Smooth muscle cell (in vitro differentiated cells): ENCODE measurements around the gene FOXP1. TPM values are rescaled to one million over a fixed set of nuclear protein-coding genes. Genes with fewer than 3 reads are reported as not detected.

Experiments used
- DNase-seq: peaks from one replicate; lab custom pipeline; 2025; ENCODE audit not compliant: unreplicated experiment; lab: John Stamatoyannopoulos, UW
- H2AFZ ChIP-seq: fragments of 200-600 bp; sonication (generic); 2 replicates; pipeline ENCODE4 v1.6.0; 2016; ENCODE audit warnings: antibody characterized with exemption, low read depth, mild to moderate bottlenecking
- H3F3A ChIP-seq: fragments of 200-600 bp; sonication (generic); 2 replicates; pipeline ENCODE4 v1.6.0; 2017; ENCODE audit warnings: antibody characterized with exemption, low read depth
- H3K27ac ChIP-seq: fragments of 200-600 bp; sonication (generic); 2 replicates; pipeline ENCODE4 v1.5.1; 2016; ENCODE audit warnings: low read depth, mild to moderate bottlenecking
- H3K27me3 ChIP-seq: fragments of 200-600 bp; sonication (generic); 2 replicates; pipeline ENCODE4 v1.6.1; 2016; ENCODE audit warnings: low read depth, mild to moderate bottlenecking
- H3K36me3 ChIP-seq: fragments of 200-600 bp; sonication (generic); 2 replicates; pipeline ENCODE4 v1.5.1; 2016; ENCODE audit warnings: low read depth
- H3K4me1 ChIP-seq: fragments of 200-600 bp; sonication (generic); 2 replicates; pipeline ENCODE4 v1.5.1; 2016; ENCODE audit warnings: low read depth
- H3K4me2 ChIP-seq: fragments of 200-600 bp; sonication (generic); 2 replicates; pipeline ENCODE4 v1.6.0; 2016; ENCODE audit warnings: mild to moderate bottlenecking
- H3K4me3 ChIP-seq: fragments of 200-600 bp; sonication (generic); 2 replicates; pipeline ENCODE4 v1.5.1; 2016; ENCODE audit warnings: mild to moderate bottlenecking
- H3K79me2 ChIP-seq: fragments of 200-600 bp; sonication (generic); 2 replicates; pipeline ENCODE4 v1.6.0; 2016; ENCODE audit warnings: low read depth, mild to moderate bottlenecking
- H3K9ac ChIP-seq: fragments of 200-600 bp; sonication (generic); 2 replicates; pipeline ENCODE4 v1.6.0; 2016; ENCODE audit warnings: low read depth
- H3K9me3 ChIP-seq: fragments of 200-600 bp; sonication (generic); replicated peaks from 2 replicates; pipeline ENCODE4 v1.5.1; 2016; ENCODE audit warnings: low read depth
- H4K20me1 ChIP-seq: fragments of 200-600 bp; sonication (generic); 2 replicates; pipeline ENCODE4 v1.6.0; 2016; ENCODE audit warnings: low read depth
- WGBS: methylation state at CpG from one replicate; pipeline ENCODE4 v1.1.7; 2016; ENCODE audit warnings: low lambda C conversion rate; 5-methylcytosine and 5-hydroxymethylcytosine counted together
- polyA plus RNA-seq: library from polyadenylated mRNA; unstranded; fragments of >200 nt; fragmentation: Nextera tagmentation; extraction: Ambion mirVana; gene quantifications from 2 replicates; pipeline ENCODE4 v1.2.1, GENCODE V29; 2016
- total RNA-seq: library from RNA; depleted of rRNA; stranded (reverse); fragments of >200 nt; gene quantifications from 2 replicates; pipeline ENCODE4 v1.2.3, GENCODE V29; 2014
- TF ChIP-seq, protein P1 (sequence below): fragments of 200-600 bp; sonication (generic); IDR thresholded peaks from 2 replicates; pipeline ENCODE4 v1.5.1; 2017; ENCODE audit warnings: borderline replicate concordance, mild to moderate bottlenecking, antibody characterized with exemption; ENCODE audit not compliant: insufficient read depth, poor library complexity, severe bottlenecking

FOXP1 gene
- total and polyA plus RNA-seq, 2 experiments from 2014 or later, result 40.9 to 68.0 TPM

DNA sequence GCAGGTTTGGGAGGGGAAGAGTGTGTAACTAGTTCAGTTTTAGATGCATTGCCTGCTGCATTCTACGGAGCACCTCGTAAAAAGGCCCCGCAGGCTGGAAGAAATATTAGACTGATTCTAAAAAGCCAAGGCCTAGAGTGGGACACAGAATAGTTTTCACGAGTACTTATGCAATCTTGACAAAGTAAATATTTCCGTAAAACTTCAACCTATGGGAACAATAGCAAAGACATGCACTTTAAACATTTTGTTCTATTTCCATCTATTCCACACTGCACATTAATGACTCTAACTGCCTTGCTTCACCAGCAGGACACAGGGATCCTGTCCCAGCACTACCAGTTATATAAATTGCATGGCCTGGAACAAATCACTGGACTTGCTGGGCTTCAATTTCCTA is 260.0 kb downstream of the FOXP1 start:
- Histone ChIP-seq H3K4me1 (peaks cover under 1% of the 10 kb centered on the region), H3K4me2 (no peak overlapping the region), H3K9ac (no peak overlapping the region), H2AFZ (no peak overlapping the region), H4K20me1 (no peaks in the 10 kb centered on the region), H3K27me3 (no peaks in the 10 kb centered on the region), H3K36me3 (no peaks in the 10 kb centered on the region), H3K79me2 (no peaks in the 10 kb centered on the region), H3K4me3 (no peak overlapping the region), H3F3A (no peaks in the 10 kb centered on the region), H3K27ac (no peak overlapping the region), H3K9me3 (no peaks in the 10 kb centered on the region)
- DNase-seq, result no peak
- WGBS, result 64% methylated on average over 5 of the region's 5 CpGs
- TF ChIP-seq, protein P1, sequence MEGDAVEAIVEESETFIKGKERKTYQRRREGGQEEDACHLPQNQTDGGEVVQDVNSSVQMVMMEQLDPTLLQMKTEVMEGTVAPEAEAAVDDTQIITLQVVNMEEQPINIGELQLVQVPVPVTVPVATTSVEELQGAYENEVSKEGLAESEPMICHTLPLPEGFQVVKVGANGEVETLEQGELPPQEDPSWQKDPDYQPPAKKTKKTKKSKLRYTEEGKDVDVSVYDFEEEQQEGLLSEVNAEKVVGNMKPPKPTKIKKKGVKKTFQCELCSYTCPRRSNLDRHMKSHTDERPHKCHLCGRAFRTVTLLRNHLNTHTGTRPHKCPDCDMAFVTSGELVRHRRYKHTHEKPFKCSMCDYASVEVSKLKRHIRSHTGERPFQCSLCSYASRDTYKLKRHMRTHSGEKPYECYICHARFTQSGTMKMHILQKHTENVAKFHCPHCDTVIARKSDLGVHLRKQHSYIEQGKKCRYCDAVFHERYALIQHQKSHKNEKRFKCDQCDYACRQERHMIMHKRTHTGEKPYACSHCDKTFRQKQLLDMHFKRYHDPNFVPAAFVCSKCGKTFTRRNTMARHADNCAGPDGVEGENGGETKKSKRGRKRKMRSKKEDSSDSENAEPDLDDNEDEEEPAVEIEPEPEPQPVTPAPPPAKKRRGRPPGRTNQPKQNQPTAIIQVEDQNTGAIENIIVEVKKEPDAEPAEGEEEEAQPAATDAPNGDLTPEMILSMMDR, result no peak

DNA sequence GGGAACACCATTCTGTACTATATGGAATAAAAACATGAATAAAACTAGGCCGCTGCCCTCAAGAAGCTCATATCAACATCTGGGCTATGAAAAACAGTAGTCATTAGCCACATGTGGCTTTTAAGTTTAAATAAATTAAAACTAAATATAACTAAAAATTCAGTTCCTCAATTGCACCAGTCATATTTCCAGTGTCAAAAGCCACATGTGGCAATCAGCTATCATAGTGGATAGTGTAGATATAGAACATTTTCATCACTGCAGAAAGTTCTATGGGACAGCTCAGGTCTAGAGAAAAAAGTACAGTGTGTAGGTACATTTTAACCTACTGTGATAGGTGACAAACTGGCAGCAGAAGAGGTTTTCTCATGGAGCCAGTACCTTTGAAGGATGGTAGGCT is 261.4 kb downstream of the FOXP1 start:
- Histone ChIP-seq H3K4me1 (peaks cover 11% of the 10 kb centered on the region), H3K27ac (no peak overlapping the region), H3K36me3 (no peaks in the 10 kb centered on the region), H3K9ac (no peak overlapping the region), H3K4me3 (no peak overlapping the region), H4K20me1 (no peaks in the 10 kb centered on the region), H2AFZ (no peak overlapping the region), H3K79me2 (no peaks in the 10 kb centered on the region), H3F3A (no peaks in the 10 kb centered on the region), H3K4me2 (no peak overlapping the region), H3K9me3 (no peaks in the 10 kb centered on the region), H3K27me3 (no peaks in the 10 kb centered on the region)
- 100% methylated on average over 1 of the region's 1 CpG for WGBS
- TF ChIP-seq, protein P1, result no peak
- DNase-seq, result no peak

DNA sequence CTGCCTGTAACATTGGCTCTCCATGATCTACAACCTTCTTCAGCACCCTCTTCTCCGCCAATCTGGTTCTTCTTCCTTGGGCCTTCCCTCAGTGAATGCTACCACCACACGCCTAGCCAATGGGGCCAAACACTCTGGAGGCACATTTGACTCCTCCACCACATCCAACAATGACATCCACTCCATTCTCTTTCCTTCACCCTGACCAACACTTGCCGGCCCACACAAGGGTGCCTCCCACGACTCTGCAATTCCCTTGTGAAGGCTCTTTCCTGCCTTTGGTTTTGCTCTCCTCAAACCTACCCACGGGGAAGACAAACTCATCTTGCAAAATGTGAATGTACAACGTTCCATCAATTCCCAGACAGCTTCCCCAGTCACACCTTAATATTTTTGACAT is 263.8 kb downstream of the FOXP1 start:
- no peaks in the 10 kb centered on the region for H3K36me3 ChIP-seq
- no peak overlapping the region for H3K9ac ChIP-seq
- no peaks in the 10 kb centered on the region for H3K27me3 ChIP-seq
- H3F3A ChIP-seq, result no peaks in the 10 kb centered on the region
- no peak overlapping the region for H3K4me3 ChIP-seq
- TF ChIP-seq, protein P1, result no peak
- no peaks in the 10 kb centered on the region for H4K20me1 ChIP-seq
- peak overlapping the region; percentile 12 for H3K4me2 ChIP-seq
- no peak overlapping the region for H2AFZ ChIP-seq
- H3K4me1 ChIP-seq, result peaks cover 11% of the 10 kb centered on the region
- H3K9me3 ChIP-seq, result no peaks in the 10 kb centered on the region
- H3K79me2 ChIP-seq, result no peaks in the 10 kb centered on the region
- 96% methylated on average over 6 of the region's 6 CpGs for WGBS
- DNase-seq, result no peak
- no peak overlapping the region for H3K27ac ChIP-seq

DNA sequence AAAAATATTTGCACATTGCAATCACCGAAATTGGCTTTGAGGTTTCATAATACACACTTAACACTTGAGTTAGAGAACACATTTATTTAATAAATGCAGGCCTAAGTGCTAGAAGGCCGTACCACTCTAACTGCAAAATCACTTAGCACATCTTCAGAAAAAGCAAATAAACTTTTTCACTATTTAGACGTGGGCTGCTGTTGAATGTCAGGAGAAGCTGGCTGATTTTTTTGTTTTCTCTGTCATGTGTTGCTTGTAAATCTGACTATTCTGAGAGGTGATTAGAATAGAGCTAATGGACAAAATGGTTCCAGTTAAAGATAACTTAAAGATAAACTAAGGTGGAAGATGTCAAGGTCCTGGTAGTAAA is 265.1 kb downstream of the FOXP1 start:
- no peak overlapping the region for H3K9ac ChIP-seq

More for the DNA sequence above, 265.1 kb downstream of the FOXP1 start:
- Histone ChIP-seq H3K79me2 (no peaks in the 10 kb centered on the region), H4K20me1 (no peaks in the 10 kb centered on the region), H3K9me3 (no peaks in the 10 kb centered on the region), H2AFZ (no peak overlapping the region), H3K36me3 (no peaks in the 10 kb centered on the region), H3K4me2 (peak overlapping the region; percentile 74), H3K27me3 (no peaks in the 10 kb centered on the region), H3K4me3 (peak overlapping the region; percentile 11), H3K27ac (peak overlapping the region; percentile 46), H3F3A (no peaks in the 10 kb centered on the region), H3K4me1 (peaks cover 11% of the 10 kb centered on the region)
- TF ChIP-seq, protein P1, result no peak
- WGBS, result 32% methylated on average over 3 of the region's 3 CpGs
- no peak for DNase-seq
